Measurements from ENCODE around the gene MANSC1.
A peak's percentile ranks its signal among the peaks of the same experiment; 100 is the strongest.

Gene MANSC1

DNA sequence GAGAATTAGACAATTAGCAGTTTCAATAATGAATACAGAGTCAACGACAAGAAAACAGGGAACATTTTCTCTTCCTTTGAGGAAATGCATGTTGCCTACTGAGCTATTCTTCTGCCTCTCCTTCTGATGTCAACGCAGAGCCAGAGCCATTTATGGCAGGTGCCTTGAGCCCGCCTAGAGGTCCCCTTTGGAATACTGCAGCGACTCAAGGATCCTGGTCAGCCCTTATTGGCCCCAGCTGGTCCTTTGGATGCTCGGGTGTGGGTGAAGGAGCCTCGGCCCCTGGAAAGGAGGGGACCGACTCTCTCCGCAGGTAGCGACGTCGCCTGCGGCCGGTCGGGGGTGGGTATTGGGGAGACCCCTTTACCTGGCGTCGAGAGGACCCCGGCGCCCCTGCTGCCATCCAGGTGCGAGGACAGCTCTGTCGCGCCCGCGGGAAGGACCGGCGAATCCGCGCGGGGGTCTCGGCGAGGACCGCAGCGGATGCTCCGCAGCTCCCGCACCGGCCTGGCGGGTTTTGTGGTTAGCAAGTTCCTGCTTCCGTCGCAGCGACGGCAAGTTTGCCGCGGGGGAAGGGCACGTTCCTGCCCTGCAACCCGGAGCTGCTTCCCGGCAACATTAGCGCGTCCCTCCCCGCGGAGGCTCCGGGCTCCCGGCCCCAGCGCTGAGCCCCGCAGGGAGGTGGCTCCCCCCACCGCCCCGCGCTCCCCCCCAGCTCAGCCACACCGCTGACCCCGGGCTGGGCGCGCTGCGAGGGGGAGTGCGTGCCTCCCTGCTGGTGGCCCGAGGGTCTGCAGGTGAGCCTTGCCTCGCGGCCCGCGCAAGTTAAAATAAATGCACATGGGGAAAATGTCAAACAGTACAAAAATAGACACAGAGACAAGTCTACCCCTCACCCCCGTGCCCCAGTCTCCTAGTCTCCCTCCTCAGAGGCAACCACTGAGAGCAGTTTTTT lies at the start of gene MANSC1:
TSS of gene MANSC1 (minus strand) at position 532 of the 955 bp plus-strand sequence. CDS start 6,928 bp downstream, outside the sequence.
- TF ChIP-seq, protein P1, sequence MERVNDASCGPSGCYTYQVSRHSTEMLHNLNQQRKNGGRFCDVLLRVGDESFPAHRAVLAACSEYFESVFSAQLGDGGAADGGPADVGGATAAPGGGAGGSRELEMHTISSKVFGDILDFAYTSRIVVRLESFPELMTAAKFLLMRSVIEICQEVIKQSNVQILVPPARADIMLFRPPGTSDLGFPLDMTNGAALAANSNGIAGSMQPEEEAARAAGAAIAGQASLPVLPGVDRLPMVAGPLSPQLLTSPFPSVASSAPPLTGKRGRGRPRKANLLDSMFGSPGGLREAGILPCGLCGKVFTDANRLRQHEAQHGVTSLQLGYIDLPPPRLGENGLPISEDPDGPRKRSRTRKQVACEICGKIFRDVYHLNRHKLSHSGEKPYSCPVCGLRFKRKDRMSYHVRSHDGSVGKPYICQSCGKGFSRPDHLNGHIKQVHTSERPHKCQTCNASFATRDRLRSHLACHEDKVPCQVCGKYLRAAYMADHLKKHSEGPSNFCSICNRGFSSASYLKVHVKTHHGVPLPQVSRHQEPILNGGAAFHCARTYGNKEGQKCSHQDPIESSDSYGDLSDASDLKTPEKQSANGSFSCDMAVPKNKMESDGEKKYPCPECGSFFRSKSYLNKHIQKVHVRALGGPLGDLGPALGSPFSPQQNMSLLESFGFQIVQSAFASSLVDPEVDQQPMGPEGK (CRISPR knock-in tag; IDR thresholded peaks at IDR 0.05; ENCODE audit: borderline replicate concordance): peak; percentile 63; the same call in 1 of the 2 replicates
- TF ChIP-seq, protein P2, sequence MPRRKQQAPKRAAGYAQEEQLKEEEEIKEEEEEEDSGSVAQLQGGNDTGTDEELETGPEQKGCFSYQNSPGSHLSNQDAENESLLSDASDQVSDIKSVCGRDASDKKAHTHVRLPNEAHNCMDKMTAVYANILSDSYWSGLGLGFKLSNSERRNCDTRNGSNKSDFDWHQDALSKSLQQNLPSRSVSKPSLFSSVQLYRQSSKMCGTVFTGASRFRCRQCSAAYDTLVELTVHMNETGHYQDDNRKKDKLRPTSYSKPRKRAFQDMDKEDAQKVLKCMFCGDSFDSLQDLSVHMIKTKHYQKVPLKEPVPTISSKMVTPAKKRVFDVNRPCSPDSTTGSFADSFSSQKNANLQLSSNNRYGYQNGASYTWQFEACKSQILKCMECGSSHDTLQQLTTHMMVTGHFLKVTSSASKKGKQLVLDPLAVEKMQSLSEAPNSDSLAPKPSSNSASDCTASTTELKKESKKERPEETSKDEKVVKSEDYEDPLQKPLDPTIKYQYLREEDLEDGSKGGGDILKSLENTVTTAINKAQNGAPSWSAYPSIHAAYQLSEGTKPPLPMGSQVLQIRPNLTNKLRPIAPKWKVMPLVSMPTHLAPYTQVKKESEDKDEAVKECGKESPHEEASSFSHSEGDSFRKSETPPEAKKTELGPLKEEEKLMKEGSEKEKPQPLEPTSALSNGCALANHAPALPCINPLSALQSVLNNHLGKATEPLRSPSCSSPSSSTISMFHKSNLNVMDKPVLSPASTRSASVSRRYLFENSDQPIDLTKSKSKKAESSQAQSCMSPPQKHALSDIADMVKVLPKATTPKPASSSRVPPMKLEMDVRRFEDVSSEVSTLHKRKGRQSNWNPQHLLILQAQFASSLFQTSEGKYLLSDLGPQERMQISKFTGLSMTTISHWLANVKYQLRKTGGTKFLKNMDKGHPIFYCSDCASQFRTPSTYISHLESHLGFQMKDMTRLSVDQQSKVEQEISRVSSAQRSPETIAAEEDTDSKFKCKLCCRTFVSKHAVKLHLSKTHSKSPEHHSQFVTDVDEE (CRISPR knock-in tag; IDR thresholded peaks at IDR 0.05): no peak
- ATAC-seq: peak; percentile 91

DNA sequence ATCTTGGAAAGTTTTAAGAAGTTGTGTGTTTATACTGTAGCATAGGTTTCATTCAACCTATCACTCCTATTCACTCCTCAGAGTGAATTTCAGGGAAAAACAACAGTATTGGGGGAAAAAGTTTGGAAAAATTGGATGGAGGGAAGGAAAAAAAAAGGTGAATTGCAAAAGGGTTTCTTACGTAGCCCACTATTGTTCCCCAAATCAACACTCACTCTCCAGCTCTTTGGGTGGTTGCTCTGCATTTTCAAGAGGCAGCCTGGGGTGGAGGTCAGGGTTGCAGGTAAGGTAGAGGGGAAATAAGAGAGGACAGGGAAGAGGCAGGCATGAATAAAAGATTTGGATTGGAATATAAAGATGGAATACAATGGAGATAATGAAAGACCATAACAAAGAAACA lies 49.1 kb upstream of the MANSC1 start:
- ATAC-seq: no peak
- no peak for TF ChIP-seq ZC3H10 (CRISPR knock-in tag; IDR thresholded peaks at IDR 0.05)
- no peak for TF ChIP-seq ESRRG (CRISPR knock-in tag; IDR thresholded peaks at IDR 0.05)
- TF ChIP-seq RARB (CRISPR knock-in tag; IDR thresholded peaks at IDR 0.05): no peak
- TF ChIP-seq, protein P3, sequence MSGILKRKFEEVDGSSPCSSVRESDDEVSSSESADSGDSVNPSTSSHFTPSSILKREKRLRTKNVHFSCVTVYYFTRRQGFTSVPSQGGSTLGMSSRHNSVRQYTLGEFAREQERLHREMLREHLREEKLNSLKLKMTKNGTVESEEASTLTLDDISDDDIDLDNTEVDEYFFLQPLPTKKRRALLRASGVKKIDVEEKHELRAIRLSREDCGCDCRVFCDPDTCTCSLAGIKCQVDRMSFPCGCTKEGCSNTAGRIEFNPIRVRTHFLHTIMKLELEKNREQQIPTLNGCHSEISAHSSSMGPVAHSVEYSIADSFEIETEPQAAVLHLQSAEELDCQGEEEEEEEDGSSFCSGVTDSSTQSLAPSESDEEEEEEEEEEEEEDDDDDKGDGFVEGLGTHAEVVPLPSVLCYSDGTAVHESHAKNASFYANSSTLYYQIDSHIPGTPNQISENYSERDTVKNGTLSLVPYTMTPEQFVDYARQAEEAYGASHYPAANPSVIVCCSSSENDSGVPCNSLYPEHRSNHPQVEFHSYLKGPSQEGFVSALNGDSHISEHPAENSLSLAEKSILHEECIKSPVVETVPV (CRISPR knock-in tag; IDR thresholded peaks at IDR 0.05): no peak
- no peak for TF ChIP-seq CSDC2 (CRISPR knock-in tag; IDR thresholded peaks at IDR 0.05)
- TF ChIP-seq, protein P4, sequence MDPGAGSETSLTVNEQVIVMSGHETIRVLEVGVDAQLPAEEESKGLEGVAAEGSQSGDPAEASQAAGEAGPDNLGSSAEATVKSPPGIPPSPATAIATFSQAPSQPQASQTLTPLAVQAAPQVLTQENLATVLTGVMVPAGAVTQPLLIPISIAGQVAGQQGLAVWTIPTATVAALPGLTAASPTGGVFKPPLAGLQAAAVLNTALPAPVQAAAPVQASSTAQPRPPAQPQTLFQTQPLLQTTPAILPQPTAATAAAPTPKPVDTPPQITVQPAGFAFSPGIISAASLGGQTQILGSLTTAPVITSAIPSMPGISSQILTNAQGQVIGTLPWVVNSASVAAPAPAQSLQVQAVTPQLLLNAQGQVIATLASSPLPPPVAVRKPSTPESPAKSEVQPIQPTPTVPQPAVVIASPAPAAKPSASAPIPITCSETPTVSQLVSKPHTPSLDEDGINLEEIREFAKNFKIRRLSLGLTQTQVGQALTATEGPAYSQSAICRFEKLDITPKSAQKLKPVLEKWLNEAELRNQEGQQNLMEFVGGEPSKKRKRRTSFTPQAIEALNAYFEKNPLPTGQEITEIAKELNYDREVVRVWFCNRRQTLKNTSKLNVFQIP (CRISPR knock-in tag; IDR thresholded peaks at IDR 0.05; ENCODE audit: borderline replicate concordance, low read depth): no peak
- no peak for TF ChIP-seq TOX (CRISPR knock-in tag; IDR thresholded peaks at IDR 0.05; ENCODE audit: borderline replicate concordance)
- TF ChIP-seq, protein P5, sequence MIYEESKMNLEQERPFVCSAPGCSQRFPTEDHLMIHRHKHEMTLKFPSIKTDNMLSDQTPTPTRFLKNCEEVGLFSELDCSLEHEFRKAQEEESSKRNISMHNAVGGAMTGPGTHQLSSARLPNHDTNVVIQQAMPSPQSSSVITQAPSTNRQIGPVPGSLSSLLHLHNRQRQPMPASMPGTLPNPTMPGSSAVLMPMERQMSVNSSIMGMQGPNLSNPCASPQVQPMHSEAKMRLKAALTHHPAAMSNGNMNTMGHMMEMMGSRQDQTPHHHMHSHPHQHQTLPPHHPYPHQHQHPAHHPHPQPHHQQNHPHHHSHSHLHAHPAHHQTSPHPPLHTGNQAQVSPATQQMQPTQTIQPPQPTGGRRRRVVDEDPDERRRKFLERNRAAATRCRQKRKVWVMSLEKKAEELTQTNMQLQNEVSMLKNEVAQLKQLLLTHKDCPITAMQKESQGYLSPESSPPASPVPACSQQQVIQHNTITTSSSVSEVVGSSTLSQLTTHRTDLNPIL (CRISPR knock-in tag; IDR thresholded peaks at IDR 0.05; ENCODE audit: low read depth): no peak
- no peak for TF ChIP-seq PPARA (CRISPR knock-in tag; IDR thresholded peaks at IDR 0.05; ENCODE audit: borderline replicate concordance)
- no peak for TF ChIP-seq TCF4 (CRISPR knock-in tag; IDR thresholded peaks at IDR 0.05; ENCODE audit: borderline replicate concordance)
- TF ChIP-seq, protein P2 (CRISPR knock-in tag; IDR thresholded peaks at IDR 0.05): no peak
- no peak for TF ChIP-seq OSR1 (CRISPR knock-in tag; IDR thresholded peaks at IDR 0.05)
- no peak for TF ChIP-seq GLIS3 (CRISPR knock-in tag; IDR thresholded peaks at IDR 0.05)
- no peak for TF ChIP-seq ISL1 (CRISPR knock-in tag; IDR thresholded peaks at IDR 0.05)
